ENCODE data around the gene KMT5C.

KMT5C gene

GRCh38 chr19:55340784-55341147, 1.1 kb downstream of the KMT5C start (continued):
- TF ChIP-seq ZNF292 (tag by site-specific recombination; IDR thresholded peaks at IDR 0.05; ENCODE audit: borderline replicate concordance, low read depth) (no peak), KLF16 (tag by site-specific recombination; IDR thresholded peaks at IDR 0.05) (0 out of 2 replicates have a peak, but pooled peaks have one; percentile 7), HOXA7 (CRISPR knock-in tag; IDR thresholded peaks at IDR 0.05; ENCODE audit: borderline replicate concordance) (no peak), ZBTB1 (tag by site-specific recombination; IDR thresholded peaks at IDR 0.05) (no peak), PRDM1 (tag by site-specific recombination; IDR thresholded peaks at IDR 0.05) (no peak), ZNF211 (tag by site-specific recombination; IDR thresholded peaks at IDR 0.05; ENCODE audit: low read depth) (no peak), ZNF510 (tag by site-specific recombination; IDR thresholded peaks at IDR 0.05; ENCODE audit: insufficient replicate concordance) (no peak), ZBTB20 (tag by site-specific recombination; IDR thresholded peaks at IDR 0.05) (no peak), ZNF394 (tag by site-specific recombination; IDR thresholded peaks at IDR 0.05; ENCODE audit: borderline replicate concordance) (no peak), ZNF280C (tag by site-specific recombination; IDR thresholded peaks at IDR 0.05) (no peak), ZNF488 (tag by site-specific recombination; IDR thresholded peaks at IDR 0.05) (no peak), ZFHX2 (tag by site-specific recombination; conservative IDR thresholded peaks at IDR 0.05) (peak; percentile 37), OVOL3 (tag by site-specific recombination; IDR thresholded peaks at IDR 0.05) (no peak), TRIM28 (IDR thresholded peaks at IDR 0.05; ENCODE audit: borderline replicate concordance, low read length) (no peak), PRDM2 (tag by site-specific recombination; IDR thresholded peaks at IDR 0.05; ENCODE audit: borderline replicate concordance) (no peak), KLF7 (tag by site-specific recombination; IDR thresholded peaks at IDR 0.05; ENCODE audit: borderline replicate concordance) (no peak), ZNF266 (tag by site-specific recombination; IDR thresholded peaks at IDR 0.05; ENCODE audit: low read depth) (no peak), ZNF639 (tag by site-specific recombination; IDR thresholded peaks at IDR 0.05) (no peak), MZF1 (tag by site-specific recombination; IDR thresholded peaks at IDR 0.05; ENCODE audit: borderline replicate concordance) (no peak)
